Mucosa of rectum (tissue), 2 donors: ENCODE results near the gene ZNF385D.

Source experiments
- H3K27ac ChIP-seq, 2 donors: one replicate each; pipeline ENCODE4 v1.7.0; 2013; ENCODE audit warnings: inconsistent platforms in 2 of 2, low read depth in 2 of 2, low read length in 2 of 2
- H3K27me3 ChIP-seq, 2 donors: one replicate each; pipeline ENCODE4 v1.7.0; 2013; ENCODE audit warnings: low read length in 2 of 2; ENCODE audit not compliant: control insufficient read depth in 2 of 2, insufficient read depth in 2 of 2
- H3K36me3 ChIP-seq, 2 donors: one replicate each; pipeline ENCODE4 v1.7.0; 2013; ENCODE audit warnings: low read length in 2 of 2; ENCODE audit not compliant: control insufficient read depth in 2 of 2, insufficient read depth in 2 of 2
- H3K4me1 ChIP-seq, 2 donors: one replicate each; pipeline ENCODE4 v1.7.0; 2013; ENCODE audit warnings: low read length in 2 of 2, mild to moderate bottlenecking in 1 of 2; ENCODE audit not compliant: control insufficient read depth in 2 of 2, insufficient read depth in 2 of 2
- H3K4me3 ChIP-seq, 2 donors: one replicate each; pipeline ENCODE4 v1.7.0; 2013; ENCODE audit warnings: low read length in 2 of 2
- H3K9ac ChIP-seq, 2 donors: one replicate each; pipeline ENCODE4 v1.7.0; 2013; ENCODE audit warnings: low read length in 2 of 2, low read depth in 1 of 2, mild to moderate bottlenecking in 1 of 2
- H3K9me3 ChIP-seq, 2 donors: one replicate each; pipeline ENCODE4 v1.7.0; 2013; ENCODE audit warnings: low read length in 2 of 2; ENCODE audit not compliant: control insufficient read depth in 2 of 2
- donor health status: healthy.
- donor health status: Normal muscosa, but diverticular disease.

The ZNF385D gene

DNA sequence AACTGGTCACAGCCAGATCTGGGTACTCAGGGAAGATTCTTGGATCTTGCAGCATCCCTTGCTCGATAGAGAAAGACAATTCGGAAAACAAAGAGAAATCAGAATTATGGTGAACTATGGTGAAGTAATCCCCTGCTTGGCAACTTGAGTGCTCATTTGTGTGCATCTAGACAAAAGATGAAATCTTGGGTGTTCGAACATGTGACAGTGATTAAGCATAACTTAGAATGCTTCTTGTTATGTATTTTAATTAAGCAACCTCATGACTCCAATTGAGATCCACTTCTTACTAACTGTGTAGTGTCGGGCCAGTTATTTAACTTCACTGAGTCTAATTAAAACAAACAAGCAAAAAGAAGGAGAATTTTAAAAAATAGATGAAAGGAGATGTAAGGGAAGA lies 56.5 kb downstream of the ZNF385D start:
- Histone ChIP-seq H3K9me3 (peaks cover 0 to 4% of the 10 kb centered on the region in 2 donors), H3K9ac (no peak overlapping the region), H3K4me1 (no peaks in the 10 kb centered on the region), H3K27ac (no peak overlapping the region), H3K4me3 (no peak overlapping the region), H3K27me3 (no peaks in the 10 kb centered on the region), H3K36me3 (no peaks in the 10 kb centered on the region)

DNA sequence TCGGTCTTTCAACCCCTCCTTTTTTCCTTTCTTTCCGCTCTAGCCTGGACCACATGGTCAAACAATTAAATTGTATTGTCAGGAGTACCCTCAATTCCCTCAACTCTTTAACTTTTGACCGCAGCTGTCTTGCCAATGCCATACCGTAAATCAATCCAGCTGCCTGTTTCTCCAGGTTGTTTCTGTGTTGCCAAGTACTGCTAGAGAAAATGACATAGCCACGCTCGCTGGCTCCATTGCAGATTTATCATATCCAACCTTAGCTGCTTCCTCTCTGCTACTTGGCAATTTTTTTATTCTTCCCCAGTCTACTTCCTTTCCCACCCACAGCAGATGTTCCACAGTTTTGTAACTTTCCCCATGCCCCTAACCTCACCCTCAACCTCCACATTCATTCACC lies 60.0 kb downstream of the ZNF385D start:
- Histone ChIP-seq H3K4me3 (no peak overlapping the region), H3K4me1 (no peaks in the 10 kb centered on the region), H3K27me3 (no peaks in the 10 kb centered on the region), H3K9ac (no peak overlapping the region), H3K36me3 (no peaks in the 10 kb centered on the region), H3K27ac (no peak overlapping the region), H3K9me3 (peaks cover 0 to 4% of the 10 kb centered on the region in 2 donors)

DNA sequence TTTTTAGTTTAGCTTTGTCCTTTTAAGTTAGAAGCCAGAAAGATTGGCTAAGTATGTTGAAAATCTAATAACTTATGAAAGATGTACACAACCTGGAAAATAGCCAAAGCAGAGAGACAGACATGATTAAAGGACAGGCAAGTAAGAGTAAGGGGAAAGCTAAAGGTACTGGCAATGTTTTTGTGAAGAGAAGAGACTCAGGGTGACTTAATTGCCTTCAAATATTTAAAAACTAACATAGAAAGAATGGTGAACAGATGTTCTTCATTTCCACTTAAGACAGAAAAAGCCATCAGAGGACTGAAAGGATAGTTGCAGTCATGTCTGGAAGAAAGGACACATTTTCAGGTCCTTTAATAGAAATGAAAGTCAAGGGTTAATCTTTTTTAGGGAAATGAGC lies 68.8 kb downstream of the ZNF385D start:
- H3K4me3 ChIP-seq, result no peak overlapping the region
- H3K27ac ChIP-seq, result no peak overlapping the region
- no peaks in the 10 kb centered on the region for H3K4me1 ChIP-seq
- H3K36me3 ChIP-seq, result no peaks in the 10 kb centered on the region
- no peaks in the 10 kb centered on the region for H3K9me3 ChIP-seq
- H3K27me3 ChIP-seq, result no peaks in the 10 kb centered on the region
- H3K9ac ChIP-seq, result no peak overlapping the region

DNA sequence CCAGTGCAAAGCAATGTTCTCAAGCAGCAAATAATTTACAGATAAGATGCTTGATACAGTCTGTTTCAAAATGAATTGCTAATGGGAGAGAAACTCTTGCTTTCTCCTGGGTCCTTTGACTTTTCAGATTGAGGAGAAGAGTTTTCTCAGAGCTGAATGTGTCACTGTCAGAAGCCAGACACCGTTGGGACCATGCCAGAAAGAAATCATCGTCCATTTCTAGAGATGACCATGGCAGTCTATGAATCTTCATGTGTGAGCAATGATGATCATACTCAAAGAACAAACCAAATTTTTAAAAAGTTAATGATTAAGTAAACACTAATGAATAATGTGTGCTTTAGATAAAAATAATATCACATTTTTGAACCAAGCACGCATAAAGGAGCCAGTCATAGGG lies 77.6 kb downstream of the ZNF385D start:
- Histone ChIP-seq H3K36me3 (no peaks in the 10 kb centered on the region), H3K27me3 (no peaks in the 10 kb centered on the region), H3K4me3 (no peak overlapping the region), H3K27ac (no peak overlapping the region), H3K9ac (no peak overlapping the region), H3K4me1 (no peaks in the 10 kb centered on the region), H3K9me3 (no peaks in the 10 kb centered on the region)

DNA sequence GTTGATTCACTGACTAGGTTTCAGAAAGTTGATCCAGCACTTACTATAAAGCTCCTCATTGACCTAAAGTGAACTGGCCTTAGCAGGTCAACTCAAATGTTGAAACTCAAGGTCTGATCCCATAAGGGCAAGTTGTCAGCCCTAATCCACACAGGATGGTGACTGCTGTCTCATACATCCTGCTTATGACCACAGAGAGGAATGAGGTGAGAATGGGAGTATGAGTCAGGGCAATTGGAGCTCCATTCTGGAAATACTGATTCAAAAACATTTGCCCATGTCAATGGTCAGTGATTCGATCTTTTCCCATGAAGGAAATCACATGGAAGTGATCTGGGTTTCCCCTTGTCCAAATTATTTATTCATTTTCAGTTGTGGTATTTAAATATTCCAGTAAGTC lies 78.7 kb downstream of the ZNF385D start:
- no peak overlapping the region for H3K9ac ChIP-seq
- no peaks in the 10 kb centered on the region for H3K27me3 ChIP-seq
- no peak overlapping the region for H3K4me3 ChIP-seq
- no peaks in the 10 kb centered on the region for H3K9me3 ChIP-seq
- no peaks in the 10 kb centered on the region for H3K36me3 ChIP-seq
- H3K27ac ChIP-seq, result no peak overlapping the region
- H3K4me1 ChIP-seq, result no peaks in the 10 kb centered on the region

DNA sequence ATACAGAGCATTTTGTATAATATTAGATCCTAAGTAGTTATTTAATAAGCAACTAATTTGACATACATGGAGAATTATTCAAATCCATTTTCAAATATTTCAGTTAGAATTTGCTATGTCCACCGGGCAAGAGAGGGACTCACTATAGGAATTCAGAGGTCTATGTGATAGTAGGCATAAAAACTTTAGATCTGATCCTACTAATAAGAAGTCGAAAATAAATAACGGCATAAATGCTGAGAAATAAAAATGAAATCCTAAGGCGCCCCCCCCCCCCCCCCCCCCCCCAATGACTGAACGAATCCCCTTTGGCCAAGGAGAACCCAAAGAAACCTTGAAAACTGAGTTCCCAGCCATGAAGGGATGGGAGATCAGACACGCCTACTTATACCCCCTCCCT lies 80.6 kb downstream of the ZNF385D start:
- Histone ChIP-seq H3K4me1 (no peaks in the 10 kb centered on the region), H3K9me3 (no peaks in the 10 kb centered on the region), H3K36me3 (no peaks in the 10 kb centered on the region), H3K27me3 (no peaks in the 10 kb centered on the region), H3K9ac (no peak overlapping the region), H3K4me3 (no peak overlapping the region), H3K27ac (no peak overlapping the region)

DNA sequence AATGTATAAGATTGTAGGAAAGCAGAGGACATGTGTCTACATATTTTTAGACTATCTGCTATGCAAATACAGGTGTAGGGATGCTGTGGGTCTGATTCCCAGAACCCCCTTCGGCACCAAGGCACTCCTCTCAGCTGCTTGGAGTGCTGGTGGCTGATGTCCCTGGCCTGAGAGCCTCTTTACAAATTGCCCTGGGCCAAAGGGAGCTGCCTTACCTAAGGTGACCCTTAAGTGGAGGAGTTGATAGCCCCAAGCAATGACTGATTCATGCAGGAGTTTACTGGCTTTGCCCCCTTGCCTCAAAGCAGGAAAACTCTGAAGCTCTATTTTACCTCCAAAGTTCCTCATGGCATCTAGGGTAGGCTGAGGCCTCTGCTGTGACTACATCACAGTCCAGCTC lies 83.0 kb downstream of the ZNF385D start:
- no peak overlapping the region for H3K27ac ChIP-seq
- no peaks in the 10 kb centered on the region for H3K27me3 ChIP-seq
- H3K4me1 ChIP-seq, result no peaks in the 10 kb centered on the region

DNA sequence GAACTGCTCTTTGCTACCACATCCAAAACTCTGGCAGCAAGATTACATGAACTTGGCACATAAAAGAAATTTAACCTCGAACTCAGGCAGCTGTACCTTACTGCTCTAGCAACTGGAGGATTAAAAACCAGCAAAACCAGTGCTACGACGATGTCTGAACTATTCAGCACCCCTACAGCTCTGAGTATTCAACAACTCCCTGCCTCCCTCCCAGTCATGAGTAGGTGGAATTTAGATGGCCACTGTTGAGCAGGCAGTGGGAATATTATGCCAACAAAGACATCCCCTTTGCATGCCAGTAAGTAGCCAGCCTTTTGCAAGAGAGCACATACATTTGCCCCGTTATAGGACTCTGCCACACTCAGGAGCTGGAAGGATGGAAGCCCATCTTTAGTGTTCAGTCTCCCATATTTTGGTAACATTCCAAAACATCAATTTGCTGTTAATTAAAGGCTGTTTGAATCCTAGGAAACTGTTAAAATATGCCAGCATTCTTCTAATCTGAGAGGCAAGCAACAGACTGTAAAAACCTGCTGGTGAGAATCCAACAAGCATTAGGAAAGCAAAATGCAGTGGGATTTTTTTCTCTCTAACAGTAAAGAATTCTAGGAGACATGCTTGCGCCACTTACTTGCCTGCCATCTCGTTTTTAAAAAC lies 85.4 kb downstream of the ZNF385D start:
- Histone ChIP-seq H3K9ac (no peak overlapping the region), H3K9me3 (no peaks in the 10 kb centered on the region), H3K36me3 (no peaks in the 10 kb centered on the region), H3K4me1 (no peaks in the 10 kb centered on the region), H3K27ac (no peak overlapping the region), H3K4me3 (no peak overlapping the region), H3K27me3 (no peaks in the 10 kb centered on the region)

More for the DNA sequence above, 83.0 kb downstream of the ZNF385D start:
- no peaks in the 10 kb centered on the region for H3K9me3 ChIP-seq
- no peaks in the 10 kb centered on the region for H3K36me3 ChIP-seq
- H3K4me3 ChIP-seq, result no peak overlapping the region
- no peak overlapping the region for H3K9ac ChIP-seq

DNA sequence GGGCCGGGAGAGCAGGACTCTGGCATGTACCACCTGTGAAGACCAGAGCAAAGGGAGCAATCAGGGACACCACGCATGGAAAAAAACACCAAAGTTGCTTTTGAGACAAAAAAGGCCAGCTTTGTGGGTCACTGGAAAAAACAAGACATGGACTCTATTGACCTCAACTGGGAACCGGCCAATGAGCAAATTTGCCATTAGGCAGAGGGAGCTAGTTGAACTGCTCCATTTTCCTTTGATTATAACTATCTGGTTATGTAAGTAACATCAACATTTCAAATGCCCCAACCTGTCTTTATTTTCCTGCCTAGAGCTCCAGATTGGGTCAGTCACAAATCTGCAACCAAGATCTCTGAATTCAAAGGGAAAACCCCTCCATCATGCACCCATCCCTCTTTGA lies 86.0 kb downstream of the ZNF385D start:
- H3K36me3 ChIP-seq, result no peaks in the 10 kb centered on the region
- no peaks in the 10 kb centered on the region for H3K27me3 ChIP-seq
- no peaks in the 10 kb centered on the region for H3K4me1 ChIP-seq
- no peak overlapping the region for H3K4me3 ChIP-seq
- no peaks in the 10 kb centered on the region for H3K9me3 ChIP-seq
- no peak overlapping the region for H3K27ac ChIP-seq
- no peak overlapping the region for H3K9ac ChIP-seq

DNA sequence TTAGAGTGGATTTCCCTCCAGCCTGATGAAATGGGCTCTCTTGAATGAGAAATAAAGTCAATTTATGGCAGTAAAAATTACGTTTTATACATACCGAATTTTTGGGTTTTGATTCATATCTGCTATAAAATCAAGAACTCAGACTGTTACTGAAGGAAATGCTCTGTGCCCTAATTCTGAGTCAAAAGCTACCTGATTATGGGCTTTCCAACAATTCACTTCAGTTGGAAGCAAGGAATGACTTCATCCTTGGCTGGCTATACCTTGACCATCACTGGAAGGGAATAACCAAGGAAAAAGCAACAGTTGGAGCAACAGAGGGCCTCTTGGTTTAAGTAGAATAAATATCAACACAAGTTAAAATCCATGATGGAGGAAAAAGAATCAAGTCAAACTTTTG lies 88.6 kb downstream of the ZNF385D start:
- Histone ChIP-seq H3K27me3 (no peaks in the 10 kb centered on the region), H3K4me3 (no peak overlapping the region), H3K9ac (no peak overlapping the region), H3K9me3 (no peaks in the 10 kb centered on the region), H3K36me3 (no peaks in the 10 kb centered on the region), H3K27ac (no peak overlapping the region), H3K4me1 (no peaks in the 10 kb centered on the region)

DNA sequence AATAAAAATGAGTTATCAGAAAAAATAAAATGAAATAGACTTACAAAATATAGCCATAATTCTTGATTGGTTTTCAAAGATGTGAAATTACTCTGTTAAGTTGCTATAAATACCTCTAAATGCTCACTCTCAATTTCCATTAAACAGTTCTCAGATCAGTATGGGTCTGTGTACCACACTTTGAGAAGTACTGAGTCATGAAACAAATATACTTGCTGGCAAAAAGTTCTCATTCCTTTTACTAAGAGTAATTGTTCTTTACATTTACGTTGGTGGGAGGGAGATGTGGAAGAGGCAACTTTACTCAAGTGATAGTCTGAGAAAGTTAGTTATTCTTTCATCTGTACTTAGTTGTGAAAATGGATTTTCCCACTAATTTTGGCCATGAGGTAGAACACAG lies 96.3 kb downstream of the ZNF385D start:
- Histone ChIP-seq H3K4me3 (no peak overlapping the region), H3K36me3 (no peaks in the 10 kb centered on the region), H3K27me3 (no peaks in the 10 kb centered on the region), H3K27ac (no peak overlapping the region), H3K9ac (no peak overlapping the region), H3K9me3 (no peaks in the 10 kb centered on the region), H3K4me1 (no peaks in the 10 kb centered on the region)
